Inflammatory macrophage (primary cell): ENCODE results near the gene SIM1.

Source experiments
- DNase-seq, 2 donors: peaks; one replicate each; pipeline ENCODE4 v3.0.0-alpha.2; 2020 to 2022

The SIM1 gene

GRCh38 chr6:100349366-100349765 is 115.4 kb downstream of the SIM1 start:
- DNase-seq: no peak

GRCh38 chr6:100347901-100348550 is 116.7 kb downstream of the SIM1 start:
- DNase-seq: no peak

GRCh38 chr6:100346828-100347227 is 117.9 kb downstream of the SIM1 start:
- DNase-seq: no peak

GRCh38 chr6:100346203-100346602 is 118.5 kb downstream of the SIM1 start:
- no peak for DNase-seq

GRCh38 chr6:100344761-100345160 is 120.0 kb downstream of the SIM1 start:
- DNase-seq: no peak

DNA sequence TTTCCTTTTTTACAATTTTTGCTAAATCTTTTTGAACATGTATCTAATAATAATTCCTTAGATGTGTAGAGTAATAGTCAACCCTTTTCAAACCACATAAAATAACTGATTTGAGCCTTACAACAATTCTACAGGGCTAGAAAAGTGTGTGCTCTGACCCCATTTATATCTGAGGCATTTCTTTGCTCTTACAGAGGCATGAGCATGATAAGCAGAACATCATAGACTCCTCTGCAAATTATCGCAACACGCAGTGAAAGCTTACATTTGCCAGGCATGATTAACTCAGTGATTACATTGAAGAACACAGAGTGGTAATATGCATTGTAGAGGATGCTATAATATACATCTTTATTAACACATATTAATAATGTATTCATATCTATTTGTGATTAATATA is 120.4 kb downstream of the SIM1 start:
- DNase-seq: no peak

DNA sequence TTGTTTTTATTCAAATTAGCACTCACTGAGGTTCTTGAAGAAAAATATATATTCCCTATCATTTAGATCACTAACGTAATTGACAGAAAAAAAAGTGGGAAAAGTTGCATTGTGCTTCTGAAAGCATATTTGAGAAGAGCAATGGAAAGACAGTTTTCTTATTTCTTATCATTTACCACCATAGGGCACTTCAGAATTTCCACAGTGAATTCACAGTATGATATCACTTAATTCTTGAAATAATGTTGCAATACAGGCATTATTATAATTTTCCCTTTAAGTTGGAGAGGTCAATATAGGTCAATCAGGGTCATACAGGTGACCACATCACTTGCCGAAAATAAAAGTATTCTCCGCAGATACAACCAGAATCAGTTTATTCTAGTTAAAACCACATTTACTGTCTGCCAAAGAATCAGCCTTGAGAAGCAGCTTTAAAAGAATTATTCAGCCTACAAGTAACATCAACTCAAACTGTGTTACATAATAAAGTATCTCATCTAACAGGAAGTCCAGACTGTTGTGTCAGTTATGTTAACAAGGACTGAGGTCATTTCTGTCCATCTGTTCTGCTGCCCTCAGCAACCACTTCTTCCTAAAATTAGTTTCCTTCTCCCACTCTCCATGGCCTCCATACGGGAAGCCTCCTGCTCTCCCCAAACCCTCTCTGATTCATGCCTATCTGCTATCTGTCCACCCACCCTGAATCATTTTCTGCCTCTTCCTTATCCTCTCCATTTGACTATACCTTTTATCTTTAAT is 121.2 kb downstream of the SIM1 start:
- DNase-seq: peak; percentile 4 to 55

DNA sequence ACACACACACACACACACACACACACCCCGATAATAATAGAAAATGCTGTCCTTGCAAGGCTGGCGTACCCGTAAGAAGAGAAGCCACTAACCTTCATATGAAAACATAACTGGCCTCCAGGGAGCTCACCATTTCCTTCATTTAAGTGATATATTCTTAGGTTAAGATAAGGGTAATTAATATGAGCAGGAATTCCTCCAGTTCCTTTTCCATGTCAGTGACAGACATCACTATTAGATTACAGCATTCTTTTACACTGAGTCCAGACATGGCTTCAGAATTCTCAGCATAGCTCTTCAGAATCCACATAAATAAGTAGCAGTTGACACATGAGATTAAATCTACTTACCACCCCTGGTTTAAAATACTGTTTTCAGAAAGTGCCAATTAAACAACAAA is 121.9 kb downstream of the SIM1 start:
- no peak for DNase-seq

GRCh38 chr6:100339574-100340255 is 125.0 kb downstream of the SIM1 start:
- no peak for DNase-seq

DNA sequence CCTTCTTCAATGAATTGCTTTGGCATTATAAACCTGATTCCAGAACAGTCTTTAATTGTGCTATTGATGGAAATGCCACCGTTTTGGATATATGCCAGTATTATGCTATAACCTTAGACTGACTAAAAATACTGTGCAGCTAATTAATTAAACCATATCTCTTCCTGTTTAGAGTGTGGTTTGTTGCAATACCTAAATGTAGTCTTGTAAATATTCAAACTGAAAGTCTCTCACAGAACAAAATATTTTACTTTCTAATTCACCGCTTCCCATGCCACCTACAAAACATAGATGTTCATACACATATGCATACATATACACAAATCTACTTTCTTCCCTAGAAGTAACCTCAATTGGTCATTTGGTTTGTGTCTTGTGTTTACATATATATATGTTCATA is 126.6 kb downstream of the SIM1 start:
- no peak for DNase-seq

GRCh38 chr6:100336876-100337275 is 127.8 kb downstream of the SIM1 start:
- DNase-seq: no peak

DNA sequence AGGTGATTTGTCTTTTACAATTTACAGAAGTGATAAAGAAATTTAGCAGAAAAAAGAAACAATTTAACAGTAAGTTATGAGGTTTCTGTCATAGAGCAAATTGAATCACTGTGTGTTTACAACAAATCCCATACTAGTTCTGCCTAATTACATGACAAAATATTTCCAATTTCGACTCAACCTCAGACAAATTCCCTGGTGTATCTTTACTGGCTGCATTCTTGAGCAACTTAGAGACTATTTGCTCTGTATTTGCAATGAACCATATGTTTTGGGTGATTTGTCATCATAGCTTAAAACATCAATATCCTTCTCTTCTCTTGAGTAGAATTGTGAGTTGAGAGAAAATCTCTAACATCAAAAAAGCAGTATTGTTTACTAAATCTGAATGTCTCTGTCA is 128.7 kb downstream of the SIM1 start:
- DNase-seq: no peak
